22Rv1 (cell line): ENCODE measurements around the gene EDEM1.

Experiments used
- ZFX ChIP-seq: fragments of 450-650 bp; IDR thresholded peaks from 2 replicates; pipeline ENCODE4 v1.6.1; 2017; ENCODE audit warnings: antibody characterized with exemption, borderline replicate concordance
- TF ChIP-seq, protein P1 (sequence below): fragments of 450-650 bp; IDR thresholded peaks from 2 replicates; pipeline ENCODE4 v1.5.1; 2017; ENCODE audit warnings: mild to moderate bottlenecking

DNA sequence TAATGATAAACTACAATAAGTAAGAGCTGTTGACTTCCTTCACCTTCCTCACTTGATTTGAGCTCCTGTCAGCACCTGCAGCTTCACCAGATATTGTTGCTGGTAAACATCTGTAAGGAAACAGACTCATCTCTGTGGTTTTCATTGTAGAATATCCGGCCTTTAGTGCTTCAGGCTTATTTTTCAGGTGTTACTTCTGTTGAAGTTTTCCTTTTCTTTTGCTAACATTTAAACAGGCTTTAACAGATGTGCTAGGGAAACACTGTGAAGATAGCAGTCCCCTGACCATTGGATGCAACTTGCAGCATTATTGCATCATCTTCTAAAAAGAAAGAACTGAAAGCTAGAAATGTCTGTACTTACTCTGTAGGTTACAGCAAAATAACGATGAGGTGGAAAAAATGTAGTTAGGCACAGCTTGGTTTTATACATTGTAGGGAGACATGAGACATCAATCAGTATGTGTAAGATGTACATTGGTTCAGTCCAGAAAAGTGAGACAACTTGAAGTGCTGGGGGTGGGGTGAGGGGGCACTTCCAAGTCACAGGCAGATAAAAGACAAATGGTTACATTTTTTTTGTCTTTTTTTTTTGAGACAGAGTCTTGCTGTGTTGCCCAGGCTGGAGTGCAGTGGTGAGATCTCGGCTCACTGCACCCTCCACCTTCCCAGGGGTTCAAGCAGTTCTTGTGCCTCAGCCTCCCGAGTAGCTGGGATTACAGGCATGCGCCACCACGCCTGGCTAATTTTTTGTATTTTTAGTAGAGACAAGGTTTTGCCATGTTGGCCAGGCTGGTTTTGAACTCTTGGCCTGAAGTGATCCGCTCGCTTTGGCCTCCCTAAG, 10.2 kb downstream of the EDEM1 start:
- TF ChIP-seq, protein P1, sequence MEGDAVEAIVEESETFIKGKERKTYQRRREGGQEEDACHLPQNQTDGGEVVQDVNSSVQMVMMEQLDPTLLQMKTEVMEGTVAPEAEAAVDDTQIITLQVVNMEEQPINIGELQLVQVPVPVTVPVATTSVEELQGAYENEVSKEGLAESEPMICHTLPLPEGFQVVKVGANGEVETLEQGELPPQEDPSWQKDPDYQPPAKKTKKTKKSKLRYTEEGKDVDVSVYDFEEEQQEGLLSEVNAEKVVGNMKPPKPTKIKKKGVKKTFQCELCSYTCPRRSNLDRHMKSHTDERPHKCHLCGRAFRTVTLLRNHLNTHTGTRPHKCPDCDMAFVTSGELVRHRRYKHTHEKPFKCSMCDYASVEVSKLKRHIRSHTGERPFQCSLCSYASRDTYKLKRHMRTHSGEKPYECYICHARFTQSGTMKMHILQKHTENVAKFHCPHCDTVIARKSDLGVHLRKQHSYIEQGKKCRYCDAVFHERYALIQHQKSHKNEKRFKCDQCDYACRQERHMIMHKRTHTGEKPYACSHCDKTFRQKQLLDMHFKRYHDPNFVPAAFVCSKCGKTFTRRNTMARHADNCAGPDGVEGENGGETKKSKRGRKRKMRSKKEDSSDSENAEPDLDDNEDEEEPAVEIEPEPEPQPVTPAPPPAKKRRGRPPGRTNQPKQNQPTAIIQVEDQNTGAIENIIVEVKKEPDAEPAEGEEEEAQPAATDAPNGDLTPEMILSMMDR: no peak
- TF ChIP-seq ZFX: no peak
